Iris pigment epithelial cell (primary cell): ENCODE data around the gene BDH1.
"Not testable (repeated sequence)": the region's sequence is repeated elsewhere in the genome, so short reads cannot be mapped to it uniquely, and the experiment has no call there.

ENCODE experiments used
- DNase-seq: peaks from one replicate; pipeline ENCODE4 v3.0.0-alpha.2; 2011; ENCODE audit warnings: low read depth

Gene BDH1

GRCh38 chr3:197485143-197485542 lies 70.6 kb downstream of the BDH1 start:
- DNase-seq: no peak

DNA sequence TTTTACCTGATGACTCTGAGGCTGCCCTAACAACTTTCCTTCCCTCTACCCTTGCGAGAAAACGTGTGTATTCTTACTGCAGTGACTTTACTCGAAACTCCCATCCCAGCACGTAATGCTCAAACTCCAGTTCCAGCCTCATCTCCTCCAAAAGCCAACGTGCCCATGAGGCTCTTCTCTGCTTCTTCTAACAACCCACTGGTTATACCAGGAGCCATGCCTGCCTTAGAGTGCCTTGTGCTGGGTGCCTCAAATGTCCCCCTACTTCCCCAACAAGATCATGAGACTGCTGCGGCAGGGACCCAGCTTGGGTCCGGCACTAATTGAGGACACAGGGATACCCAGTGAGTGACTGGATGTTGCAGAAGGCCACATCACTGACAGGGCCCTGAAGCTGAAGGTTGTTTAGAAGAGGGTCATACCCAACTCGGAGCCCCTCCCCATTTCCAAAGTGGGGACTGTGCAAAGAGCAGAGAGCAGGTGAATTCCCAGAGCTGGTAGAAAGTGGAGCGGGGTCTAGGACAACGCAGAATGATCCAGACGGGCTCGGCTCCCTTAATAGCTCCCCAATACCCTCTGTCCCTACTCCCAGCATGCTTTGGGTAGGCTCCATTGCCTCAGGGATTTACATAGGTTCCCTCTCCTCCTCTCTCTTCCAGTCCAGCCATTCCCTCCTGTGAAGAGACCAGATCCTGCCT lies 71.4 kb downstream of the BDH1 start:
- no peak for DNase-seq

DNA sequence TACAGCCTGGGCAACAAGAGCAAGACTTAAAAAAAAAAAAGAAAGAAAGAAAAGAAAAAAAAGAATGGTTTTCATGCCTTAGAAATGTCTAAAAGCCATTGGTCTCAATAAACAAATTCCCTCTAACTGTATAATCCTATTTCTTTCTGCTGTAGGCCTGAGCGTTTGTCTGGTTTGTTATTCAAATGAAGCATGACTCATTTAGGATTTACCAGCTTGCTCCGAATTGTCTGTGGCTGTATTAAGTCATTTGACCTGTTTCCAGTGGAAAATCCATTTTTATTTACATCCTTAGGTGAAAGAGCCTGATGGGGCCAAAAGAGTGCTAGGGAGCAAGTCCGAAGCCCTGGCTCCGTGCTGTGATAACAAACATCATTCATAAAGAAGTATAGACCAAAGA lies 73.8 kb downstream of the BDH1 start:
- DNase-seq: peak; percentile 79

GRCh38 chr3:197480320-197480719 lies 75.4 kb downstream of the BDH1 start:
- DNase-seq: no peak

DNA sequence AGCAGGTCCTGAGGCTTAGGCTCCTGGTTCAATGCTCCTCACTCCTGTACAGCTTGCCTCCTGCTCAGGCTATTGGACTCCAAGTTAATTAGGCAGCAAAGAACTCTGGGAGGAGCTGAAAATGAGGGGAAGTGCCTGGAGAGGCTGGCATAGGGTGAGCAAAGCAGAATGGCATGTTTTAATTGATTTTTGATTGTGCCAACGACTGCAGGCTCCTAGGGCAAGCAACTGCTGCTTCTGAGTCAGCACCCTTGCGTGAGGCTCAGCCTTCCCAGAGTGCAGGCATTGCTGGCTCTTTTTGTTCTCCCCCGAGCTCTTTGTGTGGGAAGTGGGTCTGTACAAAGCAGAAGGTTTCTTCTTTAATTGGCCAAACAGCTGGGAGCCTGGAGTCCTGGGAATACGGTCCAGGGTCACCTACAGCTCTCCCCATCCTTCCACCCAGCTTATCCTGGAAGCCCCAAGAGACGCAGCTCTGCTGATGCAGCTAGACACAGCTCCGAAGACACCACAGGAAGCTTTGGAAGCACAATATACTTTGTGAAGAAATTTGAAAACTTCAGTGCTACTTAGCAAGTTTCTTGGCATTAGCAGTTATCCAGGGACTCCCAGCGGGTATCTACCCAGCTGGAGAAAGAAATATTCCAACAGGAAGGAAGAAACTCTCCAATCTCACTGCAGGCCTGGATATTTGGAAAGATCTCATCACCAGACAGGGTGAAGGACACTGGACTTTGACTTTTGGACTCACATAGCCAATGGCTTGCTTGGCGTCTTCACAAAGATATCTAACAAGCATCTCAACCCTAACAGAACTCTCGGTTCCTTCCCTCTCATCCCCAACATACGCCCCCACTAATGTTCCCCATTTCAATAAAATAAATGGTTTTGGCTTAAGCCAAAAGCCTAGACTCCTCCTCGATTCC lies 76.8 kb downstream of the BDH1 start:
- no peak for DNase-seq

- not testable (repeated sequence) for DNase-seq
These were observed 78.0 kb downstream of the BDH1 start for GRCh38 chr3:197477816-197478215.

DNA sequence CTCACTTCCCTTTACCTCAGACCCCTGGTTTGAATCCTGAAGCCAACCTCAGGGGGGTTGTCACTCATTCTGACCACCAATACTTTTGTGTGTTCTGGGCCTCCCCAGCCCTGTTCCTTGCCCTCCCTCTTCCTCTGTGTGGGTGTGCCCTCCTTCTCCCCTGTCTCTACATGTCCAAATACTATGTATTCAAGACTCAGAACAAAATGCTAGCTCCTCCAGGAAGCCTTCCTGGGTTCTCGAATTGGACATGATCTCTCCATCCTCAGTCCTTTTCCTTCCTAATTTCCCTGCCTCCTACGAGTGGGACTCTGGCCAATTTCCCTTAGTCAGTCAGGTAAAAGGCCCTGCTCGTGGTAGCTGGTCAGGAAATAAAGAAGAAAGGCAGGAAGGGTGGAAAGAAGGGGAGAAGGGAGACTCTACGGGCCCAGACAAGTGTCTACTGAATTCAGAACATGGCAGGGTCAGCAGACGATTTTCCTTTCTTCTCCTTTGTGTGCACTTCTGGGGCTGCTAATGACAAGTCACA lies 79.7 kb downstream of the BDH1 start:
- no peak for DNase-seq

DNA sequence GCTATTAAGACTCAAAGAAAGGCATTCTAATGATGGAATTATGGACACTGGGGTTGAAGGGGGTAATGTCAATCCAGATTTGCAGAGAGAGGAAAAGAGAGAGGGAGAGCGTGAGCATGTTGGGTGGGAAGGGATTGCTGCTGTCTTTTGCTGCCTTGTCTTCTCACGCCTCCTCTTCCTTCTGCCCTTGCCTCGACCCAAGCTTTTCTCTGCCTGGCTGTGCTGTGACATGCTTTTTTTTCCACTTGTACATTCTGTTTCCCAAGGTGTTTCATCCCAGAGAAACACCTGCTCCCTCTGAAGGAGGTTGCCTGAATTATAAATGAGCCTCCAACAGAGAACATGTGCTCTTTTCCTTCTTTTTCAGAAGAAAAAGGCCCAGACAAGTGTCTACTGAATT lies 80.3 kb downstream of the BDH1 start:
- DNase-seq: no peak

DNA sequence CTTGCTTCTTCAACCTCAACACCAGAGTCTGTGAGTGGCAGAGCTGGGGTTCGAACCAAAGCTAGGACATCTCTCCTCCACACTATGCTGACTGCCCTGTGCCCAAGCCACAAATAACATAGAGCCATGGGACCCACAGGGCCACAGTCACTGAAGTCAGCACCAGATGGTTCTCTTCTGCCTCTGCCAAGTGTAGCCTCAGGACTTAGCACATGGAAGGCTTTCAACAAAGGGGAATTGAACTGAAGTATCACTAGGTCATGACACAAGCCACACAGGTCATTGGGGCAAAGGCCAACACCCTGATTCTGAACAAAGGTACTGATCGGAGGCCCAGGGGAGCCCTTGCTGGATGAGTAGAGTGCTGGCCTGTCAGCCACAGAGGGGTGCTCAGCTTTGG lies 83.6 kb downstream of the BDH1 start:
- no peak for DNase-seq

DNA sequence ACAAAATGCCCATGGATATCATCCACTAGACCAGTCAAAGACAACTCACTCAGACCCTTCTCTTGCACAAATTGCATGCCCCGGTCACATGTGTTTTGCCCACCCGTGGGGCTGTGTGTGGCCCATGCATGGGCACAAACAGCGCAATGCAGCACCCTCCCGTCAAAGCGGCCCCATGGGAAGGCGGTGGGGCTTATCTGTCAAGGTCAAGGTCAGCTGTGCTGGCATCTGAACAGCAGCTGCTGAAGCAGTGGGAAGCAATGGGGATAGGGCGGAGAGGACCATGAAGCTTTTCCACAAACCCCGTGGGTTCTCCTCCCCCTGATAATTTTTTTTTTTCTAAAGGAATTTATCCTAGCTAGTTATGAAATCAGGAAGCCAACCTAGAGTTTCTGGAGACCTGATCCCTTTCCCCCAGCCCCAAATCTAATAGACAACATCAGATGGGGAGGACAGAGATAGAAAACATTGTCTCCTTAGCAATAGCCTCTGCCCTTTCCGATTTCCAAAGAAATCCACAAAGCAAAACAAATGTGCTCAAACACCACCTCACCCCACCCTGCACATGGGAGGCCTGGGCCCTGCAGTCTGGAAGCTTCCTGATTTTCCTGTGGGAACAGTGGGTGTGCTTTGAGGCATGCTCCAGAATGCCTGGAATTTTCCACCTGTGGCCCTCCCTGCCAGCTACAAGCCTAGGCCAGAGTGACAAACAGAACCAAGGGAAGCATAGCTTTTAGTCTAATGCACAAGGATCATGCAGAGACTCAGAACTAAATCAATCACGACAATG lies 84.4 kb downstream of the BDH1 start:
- no peak for DNase-seq

DNA sequence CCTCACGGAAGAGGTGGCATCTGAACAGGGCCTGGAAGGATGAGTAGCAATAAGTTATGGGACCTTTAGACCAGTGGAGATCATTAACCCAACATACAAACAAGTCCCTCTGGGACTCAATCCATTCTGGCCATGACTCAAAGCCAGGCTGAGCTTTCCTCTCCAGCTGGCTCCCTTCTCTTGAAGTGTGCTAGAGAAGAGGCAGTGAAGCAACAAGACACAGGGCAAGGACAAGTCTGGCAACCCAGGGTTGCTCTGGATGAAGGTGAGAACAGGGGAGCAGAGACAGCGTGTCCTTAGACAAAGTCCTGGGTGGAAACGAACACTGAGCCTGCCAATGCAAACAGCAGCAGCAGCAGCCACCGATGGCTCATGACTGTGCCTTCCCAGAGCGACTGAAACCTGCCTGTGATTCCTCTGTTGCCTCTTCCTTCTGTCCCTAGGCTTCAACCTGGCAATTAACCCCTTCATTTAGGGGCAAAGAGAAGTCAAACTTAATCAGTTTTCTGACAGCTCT lies 86.8 kb downstream of the BDH1 start:
- peak; percentile 52 for DNase-seq

DNA sequence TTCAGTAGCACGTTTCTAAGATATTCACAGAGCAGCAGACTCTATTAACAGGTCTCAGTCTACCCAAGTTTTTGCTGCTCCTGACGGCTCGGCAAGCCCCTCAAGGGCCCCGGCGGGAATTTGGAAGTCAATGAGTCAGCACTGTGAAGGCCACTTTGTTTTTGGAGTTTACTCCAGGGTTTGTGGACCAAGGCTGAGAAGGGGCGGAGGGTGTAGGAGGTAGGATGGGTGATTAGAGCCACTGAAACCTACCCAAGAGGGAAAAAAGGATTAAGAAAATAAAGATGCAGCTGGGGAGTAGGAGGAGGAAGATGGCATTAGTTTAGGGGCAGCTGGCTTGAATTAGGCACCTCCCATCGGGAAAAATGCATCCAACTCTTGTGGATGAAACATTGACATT lies 87.6 kb downstream of the BDH1 start:
- no peak for DNase-seq

- peak; percentile 81 for DNase-seq
These were observed 89.0 kb downstream of the BDH1 start for GRCh38 chr3:197466586-197467399.

GRCh38 chr3:197465996-197466549 lies 89.7 kb downstream of the BDH1 start:
- peak; percentile 96 for DNase-seq

- peak; percentile 38 for DNase-seq
These were observed 90.4 kb downstream of the BDH1 start for GRCh38 chr3:197465197-197465995.

- DNase-seq: no peak
These were observed 91.0 kb downstream of the BDH1 start for GRCh38 chr3:197464794-197465193.

DNA sequence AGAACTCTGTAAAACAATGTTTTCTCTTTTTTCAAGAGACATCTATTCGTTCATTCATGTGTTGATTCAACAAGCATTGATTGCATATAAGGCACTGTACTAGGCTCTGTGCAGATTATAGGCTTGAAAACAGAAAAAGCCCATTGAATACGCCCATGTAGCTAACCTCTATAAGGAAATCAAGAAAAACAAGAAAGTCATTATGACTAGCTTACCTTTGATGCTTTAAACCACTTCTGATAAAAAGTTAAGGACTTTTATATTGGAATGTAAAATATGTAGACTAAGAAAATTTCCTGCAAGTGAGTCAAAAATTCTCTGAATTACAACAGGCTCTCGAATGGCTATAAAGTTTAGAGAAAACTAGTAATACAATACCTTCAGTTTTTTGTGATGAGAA lies 92.5 kb downstream of the BDH1 start:
- DNase-seq: peak; percentile 65

DNA sequence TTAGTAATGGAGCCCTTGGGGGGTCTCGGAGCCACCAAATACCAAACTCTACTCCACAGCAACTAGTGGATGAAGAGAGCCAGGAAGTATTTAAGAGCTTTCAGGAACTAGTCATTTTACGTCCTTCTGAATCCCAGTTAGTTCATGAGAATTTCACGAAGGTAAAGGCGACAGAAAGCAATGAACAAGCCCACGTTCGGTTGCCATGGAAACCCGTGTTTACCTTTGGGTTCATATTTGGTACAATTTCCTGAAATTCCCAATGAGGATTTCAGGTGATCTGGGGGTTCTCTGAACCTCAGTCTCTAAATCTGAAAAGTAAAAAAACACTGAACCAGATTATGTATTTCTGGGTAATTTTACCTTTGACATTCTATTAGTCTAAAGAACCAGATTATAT lies 93.0 kb downstream of the BDH1 start:
- DNase-seq: no peak

DNA sequence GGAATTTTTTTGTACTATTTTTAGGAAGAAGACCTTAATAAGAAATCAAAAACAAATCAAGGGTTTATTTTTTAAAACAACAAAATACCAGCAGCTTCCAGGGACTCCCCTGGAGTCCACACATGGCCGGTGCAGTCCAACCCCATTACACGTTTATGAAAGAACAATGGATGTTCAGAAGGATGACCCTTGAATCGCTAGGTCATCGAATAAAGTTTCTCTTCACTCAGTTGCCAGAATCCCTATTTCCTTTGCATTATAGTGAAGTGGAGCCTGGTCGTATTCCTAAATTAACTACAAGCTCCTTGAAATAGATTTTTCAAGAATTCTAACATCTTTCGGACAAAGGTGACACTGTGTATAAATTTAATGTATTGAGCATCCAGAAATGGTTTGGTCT lies 95.1 kb downstream of the BDH1 start:
- no peak for DNase-seq

DNA sequence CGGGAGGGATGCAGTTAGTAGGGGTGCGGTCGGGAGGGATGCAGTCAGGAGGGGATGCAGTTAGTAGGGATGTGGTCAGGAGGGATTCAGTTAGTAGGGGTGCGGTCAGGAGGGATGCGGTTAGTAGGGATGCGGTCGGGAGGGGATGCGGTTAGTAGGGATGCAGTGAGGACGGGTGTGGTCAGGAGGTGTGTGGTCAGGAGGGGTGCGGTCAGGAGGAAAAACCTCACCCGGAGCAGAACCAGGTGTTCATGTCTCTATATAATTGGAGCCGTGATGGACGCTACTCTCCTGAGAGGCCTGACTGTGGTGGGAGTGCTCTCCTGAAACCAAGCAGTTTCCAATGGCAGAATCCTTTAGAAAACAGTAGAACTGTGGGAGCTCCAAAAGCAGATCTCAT lies 95.8 kb downstream of the BDH1 start:
- no peak for DNase-seq
